GM21447 (cell line): ENCODE data around the gene GMEB2.

ENCODE experiments used
- ATAC-seq: cut with Tn5 transposase; IDR thresholded peaks from one replicate; pipeline ENCODE4 v1.9.1; 2021; ENCODE audit not compliant: unreplicated experiment

The GMEB2 gene

GRCh38 chr20:63547725-63548480 is 79.0 kb downstream of the GMEB2 start, which contains the start of gene SRMS:
Gene SRMS (minus strand): TSS chr20:63547749. CDS start chr20:63547463, 286 bp downstream.
- no peak for ATAC-seq

GRCh38 chr20:63546956-63547724 is 79.8 kb downstream of the GMEB2 start:
- no peak for ATAC-seq

- no peak for ATAC-seq
Observed at GRCh38 chr20:63546256-63546955, 80.5 kb downstream of the GMEB2 start.

- no peak for ATAC-seq
Observed at GRCh38 chr20:63545814-63546213, 81.1 kb downstream of the GMEB2 start.

GRCh38 chr20:63544958-63545516 is 81.9 kb downstream of the GMEB2 start:
- ATAC-seq = no peak

- no peak for ATAC-seq
Observed at GRCh38 chr20:63544241-63544957, 82.5 kb downstream of the GMEB2 start.

- no peak for ATAC-seq
Observed at GRCh38 chr20:63543733-63544132, 83.2 kb downstream of the GMEB2 start.

GRCh38 chr20:63543131-63543530 is 83.8 kb downstream of the GMEB2 start:
- ATAC-seq = no peak

- ATAC-seq = no peak
Observed at GRCh38 chr20:63542696-63543095, 84.2 kb downstream of the GMEB2 start.

GRCh38 chr20:63542031-63542559 is 84.8 kb downstream of the GMEB2 start:
- ATAC-seq = no peak

- no peak for ATAC-seq
Observed at GRCh38 chr20:63541371-63541770, 85.5 kb downstream of the GMEB2 start.

- no peak for ATAC-seq
Observed at GRCh38 chr20:63540417-63541186, 86.3 kb downstream of the GMEB2 start.

GRCh38 chr20:63539441-63540370 is 87.2 kb downstream of the GMEB2 start:
- no peak for ATAC-seq

GRCh38 chr20:63539092-63539430 is 87.8 kb downstream of the GMEB2 start:
- no peak for ATAC-seq

GRCh38 chr20:63538204-63539091 is 88.5 kb downstream of the GMEB2 start:
- ATAC-seq = no peak
